ENCODE results near the gene ABCG1. TPM values are rescaled to one million over a fixed set of nuclear protein-coding genes. Genes with fewer than 3 reads are reported as not detected.

The ABCG1 gene
- total RNA-seq, 2 experiments from 2014 or later = 16.7 to 17.3 TPM

DNA sequence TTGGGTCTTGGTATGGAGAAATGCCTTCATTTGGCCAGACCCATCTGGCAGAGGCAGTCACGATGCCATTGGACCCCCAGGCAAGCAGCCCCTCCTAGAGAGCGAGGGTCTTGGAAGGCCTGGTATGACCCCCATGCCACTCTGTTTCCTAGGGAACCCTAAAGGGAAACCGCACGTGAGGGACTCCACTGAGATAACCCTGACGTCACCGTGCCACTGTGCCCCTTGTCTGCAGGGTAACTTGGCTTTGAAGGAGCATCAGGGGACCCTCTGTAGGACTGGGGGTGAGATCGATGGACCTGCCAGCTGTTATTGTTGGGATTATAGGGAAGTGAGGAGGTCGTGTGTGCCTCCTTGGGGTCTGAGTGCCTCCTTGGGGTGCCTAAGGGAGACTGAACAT lies 34.5 kb downstream of the ABCG1 start:
- H3K9me2 ChIP-seq (ENCODE audit: insufficient read depth, low read length) = no peaks in the 10 kb centered on the region
- intact Hi-C loops (cut with micrococcal nuclease; ENCODE audit: unreplicated experiment) = no loop called here
- H3K36me3 ChIP-seq (ENCODE audit: insufficient read depth, low read length) = no peaks in the 10 kb centered on the region
- H3K27ac ChIP-seq (ENCODE audit: low read depth, low read length, poor library complexity, severe bottlenecking) = peak overlapping the region; percentile 19
- H3K79me2 ChIP-seq (ENCODE audit: insufficient read depth, low read depth, low read length) = peaks cover 31% of the 10 kb centered on the region; the same call in 1 of the 2 replicates
- no peak for TF ChIP-seq EZH2phosphoT487 (IDR thresholded peaks at IDR 0.05; ENCODE audit: borderline replicate concordance, low read depth, low read length)
- TF ChIP-seq, protein P1, sequence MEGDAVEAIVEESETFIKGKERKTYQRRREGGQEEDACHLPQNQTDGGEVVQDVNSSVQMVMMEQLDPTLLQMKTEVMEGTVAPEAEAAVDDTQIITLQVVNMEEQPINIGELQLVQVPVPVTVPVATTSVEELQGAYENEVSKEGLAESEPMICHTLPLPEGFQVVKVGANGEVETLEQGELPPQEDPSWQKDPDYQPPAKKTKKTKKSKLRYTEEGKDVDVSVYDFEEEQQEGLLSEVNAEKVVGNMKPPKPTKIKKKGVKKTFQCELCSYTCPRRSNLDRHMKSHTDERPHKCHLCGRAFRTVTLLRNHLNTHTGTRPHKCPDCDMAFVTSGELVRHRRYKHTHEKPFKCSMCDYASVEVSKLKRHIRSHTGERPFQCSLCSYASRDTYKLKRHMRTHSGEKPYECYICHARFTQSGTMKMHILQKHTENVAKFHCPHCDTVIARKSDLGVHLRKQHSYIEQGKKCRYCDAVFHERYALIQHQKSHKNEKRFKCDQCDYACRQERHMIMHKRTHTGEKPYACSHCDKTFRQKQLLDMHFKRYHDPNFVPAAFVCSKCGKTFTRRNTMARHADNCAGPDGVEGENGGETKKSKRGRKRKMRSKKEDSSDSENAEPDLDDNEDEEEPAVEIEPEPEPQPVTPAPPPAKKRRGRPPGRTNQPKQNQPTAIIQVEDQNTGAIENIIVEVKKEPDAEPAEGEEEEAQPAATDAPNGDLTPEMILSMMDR (conservative IDR thresholded peaks at IDR 0.05; ENCODE audit: low read length) = no peak
- peak overlapping the region; percentile 45 for H3K4me2 ChIP-seq (ENCODE audit: low read length)
- H4K20me1 ChIP-seq (ENCODE audit: insufficient read depth, low read length) = no peaks in the 10 kb centered on the region
- no TSS peak for BruUV-seq (replicated peaks)
- no peaks in the 10 kb centered on the region for H3K9me3 ChIP-seq (ENCODE audit: low read length)
- no peak overlapping the region for H2AFZ ChIP-seq (ENCODE audit: low read length)
- H3K4me1 ChIP-seq (ENCODE audit: insufficient read depth, low read length, poor library complexity, severe bottlenecking) = peaks cover 79% of the 10 kb centered on the region
- H3K4me3 ChIP-seq (ENCODE audit: low read depth, low read length, poor library complexity, severe bottlenecking) = no peak overlapping the region
- ChIA-PET POLR2A (interaction anchor here (0.6 to 2.4 kb wide), 5 partner anchors 14 to 135 kb away, joined by 3 to 5 read pairs (median 5); no protein-coding TSS in a partner anchor), CTCF (ENCODE audit: unreplicated experiment) (interaction anchor here (1.5 kb wide), 1 partner anchor 71 kb away, joined by 3 read pairs; no protein-coding TSS in a partner anchor)
- DNase-seq (ENCODE audit: low spot score) = no peak

DNA sequence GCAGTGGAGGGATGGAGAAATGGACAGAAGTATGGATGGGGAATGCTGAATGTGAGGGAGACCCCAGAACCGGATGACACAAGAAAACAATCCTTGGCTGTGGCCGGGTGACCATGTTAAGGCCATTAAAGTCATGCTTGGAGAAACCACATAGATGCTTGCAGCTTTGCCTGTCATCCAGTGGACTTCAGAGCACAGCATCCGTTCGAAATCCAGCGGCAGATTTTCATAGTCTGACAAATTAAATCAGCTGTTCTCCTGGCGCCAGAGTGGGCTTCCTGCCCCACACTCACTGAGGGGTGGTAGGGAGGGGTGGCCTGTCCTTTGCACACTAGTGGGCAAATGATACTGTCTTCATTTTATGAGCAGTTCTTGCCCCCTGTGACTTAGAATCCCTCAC lies 35.1 kb downstream of the ABCG1 start:
- Histone ChIP-seq H3K27ac (ENCODE audit: low read depth, low read length, poor library complexity, severe bottlenecking) (peak overlapping the region; percentile 19), H3K4me2 (ENCODE audit: low read length) (peak overlapping the region; percentile 45), H3K36me3 (ENCODE audit: insufficient read depth, low read length) (no peaks in the 10 kb centered on the region), H2AFZ (ENCODE audit: low read length) (no peak overlapping the region), H3K9me2 (ENCODE audit: insufficient read depth, low read length) (no peaks in the 10 kb centered on the region), H3K9me3 (ENCODE audit: low read length) (no peaks in the 10 kb centered on the region), H3K4me3 (ENCODE audit: low read depth, low read length, poor library complexity, severe bottlenecking) (no peak overlapping the region), H4K20me1 (ENCODE audit: insufficient read depth, low read length) (no peaks in the 10 kb centered on the region), H3K79me2 (ENCODE audit: insufficient read depth, low read depth, low read length) (peaks cover 31% of the 10 kb centered on the region; the same call in 1 of the 2 replicates), H3K4me1 (ENCODE audit: insufficient read depth, low read length, poor library complexity, severe bottlenecking) (peaks cover 79% of the 10 kb centered on the region)
- DNase-seq (ENCODE audit: low spot score) = no peak
- intact Hi-C loops (cut with micrococcal nuclease; ENCODE audit: unreplicated experiment) = no loop called here
- POLR2A ChIA-PET = interaction anchor here (1.3 to 2.4 kb wide), 3 partner anchors 15 to 21 kb away, joined by 3 to 5 read pairs (median 5); no protein-coding TSS in a partner anchor
- BruUV-seq (replicated peaks) = no TSS peak
- no peak for TF ChIP-seq EZH2phosphoT487 (IDR thresholded peaks at IDR 0.05; ENCODE audit: borderline replicate concordance, low read depth, low read length)
- TF ChIP-seq, protein P1 (conservative IDR thresholded peaks at IDR 0.05; ENCODE audit: low read length) = no peak
- CTCF ChIA-PET (ENCODE audit: unreplicated experiment) = interaction anchor here (1.5 kb wide), 1 partner anchor 71 kb away, joined by 3 read pairs; no protein-coding TSS in a partner anchor
